Neural cell (in vitro differentiated cells): ENCODE measurements around the gene TMEM127. TPM values are rescaled to one million over a fixed set of nuclear protein-coding genes. Genes with fewer than 3 reads are reported as not detected.

Experiments
- H2AFZ ChIP-seq: fragments of 200-600, 300-800 bp; sonication (generic), shearing (Covaris generic); 2 replicates; pipeline ENCODE4 v1.6.0; 2014; ENCODE audit warnings: low read depth, mild to moderate bottlenecking, antibody characterized with exemption, low read length, moderate library complexity
- H3F3A ChIP-seq: fragments of 200-600 bp; shearing (Covaris generic); 2 replicates; pipeline ENCODE4 v1.6.1; 2016; ENCODE audit warnings: mild to moderate bottlenecking, moderate library complexity, mixed read lengths, antibody characterized with exemption, low read length; ENCODE audit not compliant: insufficient read depth, poor library complexity, severe bottlenecking
- H3K27ac ChIP-seq: fragments of 200-600, 300-800 bp; sonication (generic), shearing (Covaris generic); 2 replicates; pipeline ENCODE4 v1.5.1; 2014; ENCODE audit warnings: mild to moderate bottlenecking, low read length, moderate library complexity
- H3K27me3 ChIP-seq: fragments of 300-800, 200-600 bp; sonication (generic), shearing (Covaris generic); 2 replicates; pipeline ENCODE4 v1.6.0; 2014; ENCODE audit warnings: mild to moderate bottlenecking, low read depth, low read length, moderate library complexity; ENCODE audit not compliant: insufficient read depth
- H3K36me3 ChIP-seq: fragments of 300-800, 200-600 bp; sonication (generic), shearing (Covaris generic); 2 replicates; pipeline ENCODE4 v1.5.1; 2014; ENCODE audit warnings: mild to moderate bottlenecking, antibody characterized with exemption, low read length, moderate library complexity; ENCODE audit not compliant: insufficient read depth
- H3K4me2 ChIP-seq: fragments of 300-800, 200-600 bp; sonication (generic), shearing (Covaris generic); 2 replicates; pipeline ENCODE4 v1.6.0; 2014; ENCODE audit warnings: mild to moderate bottlenecking, low read length
- H3K4me3 ChIP-seq: fragments of 300-800, 200-600 bp; sonication (generic), shearing (Covaris generic); 2 replicates; pipeline ENCODE4 v1.5.1; 2014; ENCODE audit warnings: mild to moderate bottlenecking, low read length, moderate library complexity
- H3K79me2 ChIP-seq: fragments of 200-600 bp; shearing (Covaris generic); replicated peaks from 2 replicates; pipeline ENCODE4 v1.6.0; 2014; ENCODE audit warnings: mild to moderate bottlenecking, low read length, moderate library complexity; ENCODE audit not compliant: insufficient read depth
- H3K9ac ChIP-seq: fragments of 300-800, 200-600 bp; sonication (generic), shearing (Covaris generic); 2 replicates; pipeline ENCODE4 v1.6.1; 2016; ENCODE audit warnings: mild to moderate bottlenecking, low read length, mixed read lengths
- H3K9me2 ChIP-seq: fragments of 200-600 bp; shearing (Covaris generic); 2 replicates; pipeline ENCODE4 v1.6.1; 2016; ENCODE audit warnings: mild to moderate bottlenecking, low read length, mixed read lengths; ENCODE audit not compliant: insufficient read depth
- H3K9me3 ChIP-seq: fragments of 200-600, 300-800 bp; sonication (generic), shearing (Covaris generic); 2 replicates; pipeline ENCODE4 v1.6.1; 2016; ENCODE audit warnings: mild to moderate bottlenecking, mixed run types, low read length, moderate library complexity, mixed read lengths
- H4K20me1 ChIP-seq: fragments of 200-600 bp; shearing (Covaris generic); 2 replicates; pipeline ENCODE4 v1.6.1; 2016; ENCODE audit warnings: mild to moderate bottlenecking, mixed run types; ENCODE audit not compliant: insufficient read depth
- CTCF ChIP-seq: fragments of 450-650 bp; IDR thresholded peaks from 2 replicates; pipeline ENCODE4 v1.5.1; 2014; ENCODE audit warnings: antibody characterized with exemption, mild to moderate bottlenecking, moderate library complexity; ENCODE audit not compliant: poor library complexity, severe bottlenecking
- EP300 ChIP-seq: fragments of 450-650 bp; conservative IDR thresholded peaks from 2 replicates; pipeline ENCODE4 v1.6.1; 2014; ENCODE audit warnings: antibody characterized with exemption, mild to moderate bottlenecking, moderate library complexity; ENCODE audit not compliant: poor library complexity, severe bottlenecking
- EZH2 ChIP-seq: fragments of 200-600, 300-800 bp; shearing (Covaris generic), sonication (generic); IDR thresholded peaks from 2 replicates; pipeline ENCODE4 v1.6.1; 2014; ENCODE audit warnings: antibody characterized with exemption, low read length, borderline replicate concordance, mild to moderate bottlenecking; ENCODE audit not compliant: insufficient read depth, poor library complexity, severe bottlenecking
- MXI1 ChIP-seq: fragments of 450-650 bp; conservative IDR thresholded peaks from 2 replicates; pipeline ENCODE4 v1.6.1; 2014; ENCODE audit warnings: antibody characterized with exemption, mild to moderate bottlenecking; ENCODE audit not compliant: poor library complexity, severe bottlenecking
- POLR2AphosphoS5 ChIP-seq: IDR thresholded peaks from 2 replicates; pipeline ENCODE4 v1.6.1; 2012
- RAD21 ChIP-seq: fragments of 450-650 bp; conservative IDR thresholded peaks from 2 replicates; pipeline ENCODE4 v1.6.1; 2014; ENCODE audit warnings: antibody characterized with exemption, mild to moderate bottlenecking, moderate library complexity
- REST ChIP-seq: IDR thresholded peaks from 2 replicates; pipeline ENCODE4 v1.6.1; 2012; ENCODE audit warnings: borderline replicate concordance
- SMC3 ChIP-seq: fragments of 450-650 bp; conservative IDR thresholded peaks from 2 replicates; pipeline ENCODE4 v1.6.1; 2014; ENCODE audit warnings: antibody characterized with exemption, mild to moderate bottlenecking, moderate library complexity; ENCODE audit not compliant: poor library complexity
- TAF1 ChIP-seq: IDR thresholded peaks from 2 replicates; pipeline ENCODE4 v1.6.1; 2012; ENCODE audit warnings: low read depth
- polyA plus RNA-seq: library from polyadenylated mRNA; depleted of rRNA; stranded (reverse); fragments of >200 nt; gene quantifications from 2 replicates; pipeline ENCODE4 v1.2.3, GENCODE V29; 2014

Gene TMEM127
- polyA plus RNA-seq, 1 donor from 2014 or later, result 19.1 TPM

- Histone ChIP-seq H4K20me1 (peaks cover 4% of the 10 kb centered on the region), H3K27me3 (no peaks in the 10 kb centered on the region), H3K27ac (no peak overlapping the region), H3K36me3 (no peaks in the 10 kb centered on the region), H3K9me2 (no peaks in the 10 kb centered on the region), H2AFZ (no peak overlapping the region), H3K79me2 (peaks cover 31% of the 10 kb centered on the region), H3F3A (no peaks in the 10 kb centered on the region), H3K9me3 (no peaks in the 10 kb centered on the region), H3K4me3 (no peak overlapping the region), H3K4me2 (no peak overlapping the region), H3K9ac (no peak overlapping the region)
- TF ChIP-seq TAF1 (no peak), MXI1 (no peak), EP300 (no peak), CTCF (no peak), REST (no peak), EZH2 (no peak), RAD21 (no peak), POLR2AphosphoS5 (no peak), SMC3 (no peak)
These were observed 3.5 kb downstream of the TMEM127 start for GRCh38 chr2:96262306-96262705.

- H3K79me2 ChIP-seq, result peaks cover 24% of the 10 kb centered on the region
- no peaks in the 10 kb centered on the region for H3K9me2 ChIP-seq
- no peak overlapping the region for H3K9ac ChIP-seq
- H3K36me3 ChIP-seq, result no peaks in the 10 kb centered on the region
- H3K27ac ChIP-seq, result no peak overlapping the region
- no peak for TF ChIP-seq REST
- no peak for TF ChIP-seq MXI1
- no peak for TF ChIP-seq EP300
- no peak for TF ChIP-seq SMC3
- no peak for TF ChIP-seq TAF1
- TF ChIP-seq RAD21, result no peak
- no peak for TF ChIP-seq EZH2
- TF ChIP-seq CTCF, result no peak
- TF ChIP-seq POLR2AphosphoS5, result no peak
- no peaks in the 10 kb centered on the region for H3K9me3 ChIP-seq
- H2AFZ ChIP-seq, result no peak overlapping the region
- H3K4me3 ChIP-seq, result no peak overlapping the region
- H4K20me1 ChIP-seq, result peaks cover 4% of the 10 kb centered on the region
- no peak overlapping the region for H3K4me2 ChIP-seq
- no peaks in the 10 kb centered on the region for H3F3A ChIP-seq
- H3K27me3 ChIP-seq, result no peaks in the 10 kb centered on the region
These were observed 4.3 kb downstream of the TMEM127 start for GRCh38 chr2:96261328-96262003.
